HG03060 (cell line): ENCODE results near the gene NCOA4.
"Not testable (repeated sequence)": the region's sequence is repeated elsewhere in the genome, so short reads cannot be mapped to it uniquely, and the experiment has no call there.

Source experiments
- ATAC-seq: cut with Tn5 transposase; IDR thresholded peaks from one replicate; pipeline ENCODE4 v1.9.1; 2021; ENCODE audit warnings: low read depth, moderate number of reproducible peaks; ENCODE audit not compliant: unreplicated experiment

NCOA4 gene

DNA sequence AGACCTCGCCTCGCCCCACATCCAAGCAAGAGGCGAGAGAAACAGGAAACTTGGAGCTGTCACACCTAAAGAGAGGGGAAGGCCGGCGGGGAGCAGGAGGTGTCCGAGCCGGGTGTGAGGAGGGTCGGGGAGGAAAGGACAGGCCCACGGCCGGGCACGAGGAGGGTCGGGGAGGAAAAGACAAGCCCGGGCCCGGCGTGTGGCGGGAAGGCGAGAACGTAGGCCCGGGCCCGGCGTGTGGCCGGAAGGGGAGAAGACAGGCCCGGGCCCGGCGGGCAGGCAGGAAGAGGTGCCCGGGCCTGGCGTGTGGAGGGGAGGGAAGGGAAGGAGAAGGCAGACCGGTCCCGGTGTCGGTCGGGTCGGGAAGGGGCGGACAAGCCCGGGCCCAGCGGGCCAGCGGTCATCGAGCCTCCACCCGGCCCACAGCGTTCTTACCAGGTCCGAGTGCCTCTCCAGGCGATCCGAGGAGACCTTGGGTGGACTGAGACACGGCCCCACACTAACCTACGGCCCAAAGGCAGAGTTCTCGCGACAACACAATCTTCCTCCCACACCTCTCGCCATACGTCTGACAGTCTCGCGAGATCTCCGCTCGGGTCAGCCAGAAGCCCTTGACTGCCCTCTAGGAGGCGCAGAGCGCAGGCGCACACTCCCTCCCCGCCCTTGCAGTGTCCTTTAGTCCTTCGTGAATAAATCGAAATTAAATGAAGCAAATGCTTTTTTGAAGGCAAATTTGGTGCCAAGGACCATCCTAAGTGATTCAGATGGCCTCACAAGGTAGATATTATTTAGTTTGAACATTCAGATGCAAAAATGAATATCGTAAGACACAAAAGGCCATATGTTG, at the start of gene NCOA4:
TSS of gene NCOA4 (minus strand) at position 533 of the 847 bp plus-strand sequence. CDS start 13,943 bp downstream, outside the sequence.
- peak; percentile 92 for ATAC-seq

DNA sequence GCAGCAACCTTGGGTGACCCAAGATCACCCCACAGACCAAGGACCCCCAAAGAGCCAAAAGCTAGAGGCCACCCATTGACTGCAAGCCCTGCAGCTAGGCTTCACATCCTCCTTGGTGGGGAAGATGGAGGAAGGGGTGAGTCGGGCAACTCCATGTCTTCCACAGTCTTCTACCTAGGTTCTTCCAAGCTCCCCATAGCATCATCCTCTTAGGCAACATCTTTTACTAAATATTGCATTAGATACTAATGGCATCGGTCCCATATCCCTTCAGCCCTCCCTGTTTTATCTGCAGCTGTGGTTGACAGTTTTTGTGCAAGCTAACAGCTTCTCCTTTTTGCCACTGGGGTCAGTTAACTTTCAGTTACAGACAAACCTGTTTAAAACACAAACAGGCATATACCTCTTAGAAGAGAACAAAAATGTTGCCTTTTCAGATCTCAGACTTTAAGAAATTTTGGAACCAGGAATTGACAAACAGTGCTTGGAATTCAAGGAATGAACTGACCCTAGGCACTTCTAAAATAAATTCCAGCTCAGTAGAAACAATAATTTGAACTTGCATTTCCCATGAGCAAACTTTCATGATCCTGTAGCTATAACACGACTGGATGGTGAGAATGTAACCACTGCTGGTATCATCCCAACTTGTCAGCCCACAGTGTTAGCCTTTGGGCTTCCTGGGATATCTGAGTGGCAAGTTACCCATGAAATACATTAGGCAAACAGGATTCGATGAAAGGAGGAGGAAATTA, 49.6 kb upstream of the NCOA4 start:
- no peak for ATAC-seq

DNA sequence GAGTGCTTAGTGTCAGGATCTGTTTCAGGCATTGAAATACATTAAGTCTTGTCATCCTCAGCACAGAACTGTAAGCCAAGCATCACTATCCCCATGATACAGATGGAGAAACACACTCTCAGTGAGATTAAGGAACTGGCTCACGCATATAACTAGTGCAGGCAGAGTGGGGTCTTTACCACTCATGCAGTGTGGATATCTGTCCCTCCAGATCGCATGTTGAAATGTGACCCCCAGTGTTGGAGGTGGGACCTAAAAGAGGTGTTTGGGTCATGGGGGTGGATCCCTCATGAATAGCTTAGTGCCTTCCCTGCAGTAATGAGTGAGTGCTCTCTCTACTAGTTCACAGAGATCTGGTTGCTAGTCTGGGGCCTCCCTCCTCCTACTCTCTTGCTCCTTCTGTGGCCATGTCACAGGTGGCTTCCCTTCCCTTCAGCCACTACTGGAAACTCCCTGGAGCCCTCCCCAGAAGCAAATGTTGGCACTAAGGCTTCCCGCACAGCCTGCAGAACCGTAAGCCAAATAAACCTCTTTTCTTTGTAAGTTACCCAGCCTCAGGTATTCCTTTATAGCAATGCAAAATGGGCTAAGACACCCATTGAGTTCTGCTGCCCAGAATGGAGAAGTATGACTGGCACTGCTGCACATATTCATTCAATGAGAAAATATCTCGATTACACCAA, 47.4 kb upstream of the NCOA4 start:
- no peak for ATAC-seq

DNA sequence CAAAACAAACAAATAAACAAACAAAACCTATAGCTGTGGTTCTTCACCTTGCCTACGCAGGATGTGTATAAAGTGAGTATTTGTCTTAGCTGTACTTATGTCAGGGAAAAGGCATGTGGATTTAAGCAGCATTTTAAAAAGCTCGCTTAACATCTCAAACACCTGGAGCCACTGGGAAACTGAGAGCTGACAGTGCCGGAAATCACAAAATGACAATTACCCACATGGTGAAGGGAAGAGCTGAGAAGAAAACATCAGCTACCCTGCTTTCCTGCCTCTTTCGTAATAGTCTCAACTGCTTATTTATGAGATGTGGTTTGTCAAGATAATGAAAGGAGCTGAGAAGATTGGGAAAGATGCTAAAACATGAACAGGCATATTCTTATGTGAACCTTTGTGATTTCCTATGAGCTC, 46.7 kb upstream of the NCOA4 start:
- ATAC-seq, result no peak

DNA sequence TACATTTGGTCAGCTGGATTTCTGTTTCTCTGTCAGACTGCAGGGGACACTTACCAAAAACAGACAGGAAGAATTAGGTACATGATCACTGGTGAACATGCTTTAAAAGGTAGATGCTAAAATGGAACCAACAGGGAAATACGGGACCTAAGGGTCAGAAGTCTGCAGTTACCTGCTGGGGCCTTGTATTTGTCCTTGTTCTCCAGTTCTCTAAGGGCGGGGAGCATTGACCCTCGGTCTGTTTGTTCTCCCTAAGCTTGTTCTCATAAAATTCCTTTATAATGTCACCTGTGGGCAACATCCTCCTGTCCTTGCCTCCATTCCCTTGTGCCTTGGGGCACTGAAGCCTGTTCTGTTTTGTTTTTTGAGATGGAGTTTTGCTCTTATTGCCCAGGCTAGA, 45.4 kb upstream of the NCOA4 start:
- no peak for ATAC-seq

DNA sequence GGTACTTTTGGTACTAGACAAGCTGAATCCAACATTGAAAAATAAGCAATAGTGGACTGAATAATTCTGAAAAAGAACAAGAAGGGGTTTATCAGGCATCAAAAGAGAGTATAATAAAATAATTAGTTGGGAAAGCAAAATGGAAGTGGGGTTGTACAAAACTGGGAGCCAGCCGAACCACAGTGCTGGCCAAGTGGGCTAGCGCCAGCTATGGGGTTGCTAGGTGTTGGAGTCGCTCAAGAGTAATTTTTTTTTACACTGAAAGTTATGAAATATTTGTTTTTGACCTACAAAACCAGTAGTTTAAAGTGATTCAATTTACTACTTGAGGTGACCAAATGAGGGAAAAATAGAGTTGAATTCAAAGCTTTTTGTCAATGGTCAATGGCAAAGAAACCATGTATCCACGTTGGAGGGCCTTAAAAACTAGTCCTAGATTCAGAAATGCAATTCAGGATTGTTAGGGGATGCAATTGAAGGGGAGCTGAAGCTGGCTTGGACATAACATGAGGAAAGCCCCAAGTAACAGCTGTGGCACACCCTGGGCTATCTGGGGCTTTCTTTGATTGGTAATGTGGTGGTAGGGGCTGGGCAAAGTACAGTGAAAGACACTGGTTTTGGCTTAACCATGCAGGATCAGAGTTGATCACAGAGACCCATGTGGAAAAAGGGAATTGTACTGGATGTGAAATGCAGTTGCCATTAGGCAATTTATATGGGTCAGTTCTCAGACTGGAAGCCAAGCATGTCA, 43.9 kb upstream of the NCOA4 start:
- no peak for ATAC-seq

DNA sequence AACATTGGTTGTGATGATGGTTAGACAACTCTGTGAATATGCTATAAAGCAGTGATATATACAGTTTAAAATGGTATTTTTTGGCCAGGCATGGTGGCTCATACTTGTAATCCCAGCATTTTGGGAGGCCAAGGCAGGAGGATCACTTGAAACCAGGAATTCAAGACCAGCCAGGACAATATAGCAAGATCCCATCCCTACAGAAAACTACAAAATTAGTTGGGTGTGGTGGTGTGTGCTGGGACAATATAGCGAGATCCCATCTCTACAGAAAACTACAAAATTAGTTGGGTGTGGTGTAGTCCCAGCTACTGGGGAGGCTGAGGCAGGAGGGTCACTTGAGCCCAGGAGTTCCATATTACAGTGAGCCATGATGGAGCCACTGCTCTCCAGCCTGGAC, 43.1 kb upstream of the NCOA4 start:
- ATAC-seq, result no peak

DNA sequence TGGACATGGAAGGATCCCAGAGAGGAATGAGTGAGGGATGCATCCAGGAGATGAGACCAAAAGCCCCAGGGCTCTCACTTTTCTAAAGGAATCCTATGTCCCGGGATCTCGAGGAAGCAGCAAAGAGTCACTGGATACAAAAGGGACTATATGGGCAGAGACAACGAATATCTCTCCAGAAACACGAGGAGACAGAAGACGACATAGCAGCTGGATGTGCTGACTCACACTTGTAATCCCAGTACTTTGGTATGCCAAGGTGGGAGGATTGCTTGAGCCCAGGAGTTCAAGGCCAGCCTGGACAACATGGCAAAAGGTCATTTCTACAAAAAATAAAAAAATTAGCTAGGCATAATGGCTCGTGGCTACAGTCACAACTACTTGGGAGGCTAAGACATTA, 40.3 kb upstream of the NCOA4 start:
- ATAC-seq, result no peak

DNA sequence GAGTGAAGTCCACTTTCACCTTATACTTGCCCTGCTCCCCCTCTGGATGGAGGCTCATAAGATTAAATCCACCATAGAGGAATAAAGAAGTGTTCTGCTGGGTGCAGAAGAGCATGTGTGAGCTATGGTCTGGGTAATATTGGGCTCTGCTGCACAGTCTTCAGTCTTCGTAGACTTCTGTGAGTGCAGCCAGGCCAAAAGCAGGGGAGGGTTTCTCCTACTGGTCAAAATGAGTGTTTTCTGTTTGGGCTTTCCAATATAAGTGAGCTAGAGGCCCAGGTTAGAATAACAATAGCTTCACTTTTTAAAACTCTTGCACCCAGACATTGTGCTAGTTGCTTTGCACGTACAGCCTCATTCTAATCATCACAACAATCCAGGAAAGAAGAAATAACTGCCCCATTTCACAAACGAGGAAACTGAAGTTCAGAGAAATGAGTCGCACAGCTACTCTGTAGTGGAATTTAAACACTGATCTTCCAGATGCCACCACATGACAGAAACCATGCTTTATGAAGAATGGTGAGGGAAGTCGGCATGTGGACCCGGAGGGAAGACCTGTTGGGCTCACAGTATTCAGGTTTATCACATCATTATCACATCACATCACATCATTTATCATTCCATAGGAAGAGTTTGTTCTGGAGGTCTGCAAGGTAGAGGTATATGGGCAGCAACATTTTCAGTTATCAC, 39.5 kb upstream of the NCOA4 start:
- no peak for ATAC-seq

DNA sequence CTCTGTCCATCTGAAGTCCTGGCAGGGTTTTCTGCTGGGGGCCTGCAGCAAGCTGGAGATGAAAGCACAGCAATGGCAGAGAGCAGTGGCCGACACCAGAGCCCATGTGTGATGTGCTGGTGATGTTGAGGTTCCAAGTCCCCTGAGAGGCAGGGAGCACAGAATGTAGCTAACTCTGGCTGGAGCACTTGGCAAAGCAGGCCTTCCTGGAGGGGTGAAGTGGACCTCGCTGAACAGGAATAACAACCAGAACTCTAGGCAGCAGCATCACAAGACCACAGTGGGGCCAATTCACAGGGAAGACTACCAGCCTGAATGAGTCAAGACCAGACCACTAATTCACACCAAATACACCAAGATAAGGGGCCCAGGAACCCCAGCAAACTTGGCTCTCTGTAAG, 38.5 kb upstream of the NCOA4 start:
- no peak for ATAC-seq

DNA sequence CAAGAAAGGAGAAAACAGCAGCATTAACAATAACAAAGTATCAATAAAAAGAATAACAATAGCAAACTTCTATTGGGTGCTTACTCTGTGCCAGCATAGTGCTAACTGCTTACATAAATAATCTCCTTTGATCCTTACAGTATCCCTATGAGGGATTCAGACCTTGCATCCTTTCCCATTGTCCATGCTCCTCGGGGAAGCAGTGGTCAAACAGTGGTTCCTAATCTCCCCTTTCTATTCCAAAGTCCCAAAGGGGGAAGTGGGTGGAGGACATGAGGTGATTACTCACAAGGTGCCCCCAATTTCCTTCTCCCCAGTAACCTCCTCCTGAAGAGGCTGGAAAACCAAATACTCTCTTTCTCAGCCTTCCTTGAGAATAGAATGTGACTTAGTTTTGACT, 37.7 kb upstream of the NCOA4 start:
- no peak for ATAC-seq

DNA sequence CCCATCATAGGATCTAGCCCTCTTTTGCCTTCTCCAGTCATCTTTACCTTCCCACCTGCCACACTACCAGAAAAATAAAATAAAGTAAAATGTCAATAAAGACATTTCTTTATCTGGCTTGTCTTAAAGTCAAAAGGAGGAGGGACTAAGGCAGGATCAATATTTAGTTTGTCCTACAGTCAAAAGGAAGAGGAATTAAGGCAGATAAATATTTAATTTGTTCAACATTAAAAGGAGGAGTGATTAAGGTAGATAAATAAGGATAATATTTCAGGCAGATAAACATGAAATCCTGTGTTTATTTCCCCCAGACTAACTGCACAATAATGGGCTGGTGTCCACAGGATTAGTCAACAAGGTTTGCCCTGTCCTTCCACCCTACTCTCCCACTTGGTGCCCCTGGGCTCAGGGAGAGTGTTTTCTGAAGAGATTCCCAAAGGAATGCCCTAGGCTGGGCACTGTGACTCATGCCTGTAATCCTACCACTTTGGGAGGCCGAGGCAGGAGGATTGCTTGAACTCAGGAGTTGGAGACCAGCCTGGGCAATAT, 33.9 kb upstream of the NCOA4 start:
- ATAC-seq, result no peak

DNA sequence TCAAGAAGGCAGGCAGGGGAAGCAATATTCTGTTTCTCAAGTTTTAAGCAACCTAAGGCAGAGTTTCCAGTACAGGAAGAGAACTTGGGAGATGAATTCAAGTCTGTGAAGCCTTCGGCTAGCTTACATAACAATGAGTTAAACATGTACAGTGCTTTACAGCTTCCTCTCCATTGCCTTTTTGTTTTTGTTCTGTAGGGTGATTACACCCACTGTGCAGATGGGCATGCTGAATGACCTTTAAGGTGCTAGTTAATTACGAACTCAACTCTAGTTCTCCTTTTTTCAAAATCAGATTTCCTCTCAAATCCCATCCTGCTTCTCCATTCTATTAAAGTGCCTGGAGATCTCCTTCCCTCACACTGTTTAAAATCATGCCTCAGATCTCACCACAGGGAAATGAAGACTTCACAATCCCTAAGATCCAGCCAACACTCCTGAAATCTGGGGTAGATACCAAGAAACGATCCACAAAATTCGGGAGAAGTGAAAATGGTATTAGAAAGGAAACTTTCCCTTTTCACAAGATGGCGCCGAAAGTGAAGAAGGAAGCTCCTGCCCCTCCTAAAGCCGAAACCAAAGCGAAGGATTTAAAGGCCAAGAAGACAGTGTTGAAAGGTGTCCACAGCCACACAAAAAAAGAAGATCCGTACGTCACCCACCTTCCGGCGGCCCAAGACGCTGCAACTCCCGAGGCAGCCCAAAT, 32.5 kb upstream of the NCOA4 start:
- ATAC-seq, result no peak

DNA sequence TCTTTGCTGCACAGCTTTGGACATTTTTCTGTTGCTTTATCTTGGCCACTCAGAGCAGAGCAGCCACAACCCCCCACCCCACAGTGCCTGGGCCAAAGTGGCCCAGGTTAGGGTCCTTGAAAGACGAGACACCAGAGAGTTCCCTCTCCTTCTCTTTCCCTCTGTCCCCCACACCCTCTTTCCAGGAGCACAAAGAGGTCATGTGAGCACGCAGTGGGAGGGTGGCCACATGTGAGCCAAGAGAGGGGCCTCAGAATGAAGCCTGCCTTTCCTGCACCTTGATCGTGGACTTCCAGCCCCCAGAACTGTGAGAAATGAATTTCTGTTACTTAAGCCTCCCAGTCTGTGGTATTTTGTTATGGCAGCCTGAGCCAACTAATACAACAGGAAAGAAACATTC, 30.3 kb upstream of the NCOA4 start:
- no peak for ATAC-seq

DNA sequence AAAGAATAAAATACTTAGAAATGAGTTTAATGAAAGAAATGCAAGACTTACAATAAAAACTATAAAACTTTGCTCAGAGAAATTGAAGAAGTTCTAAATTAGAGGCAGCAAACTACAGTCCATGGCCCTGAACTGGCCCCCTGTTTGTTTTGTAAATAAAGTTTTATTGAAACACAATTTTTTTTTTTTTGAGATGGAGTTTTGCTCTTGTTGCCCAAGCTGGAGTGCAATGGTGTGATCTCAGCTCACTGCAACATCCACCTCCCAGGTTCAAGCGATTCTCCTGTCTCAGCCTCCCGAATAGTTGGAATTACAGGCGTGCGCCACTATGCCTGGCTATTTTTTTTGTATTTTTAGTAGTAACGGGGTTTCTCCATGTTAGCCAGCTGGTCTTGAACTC, 27.5 kb upstream of the NCOA4 start:
- ATAC-seq, result not testable (repeated sequence)

DNA sequence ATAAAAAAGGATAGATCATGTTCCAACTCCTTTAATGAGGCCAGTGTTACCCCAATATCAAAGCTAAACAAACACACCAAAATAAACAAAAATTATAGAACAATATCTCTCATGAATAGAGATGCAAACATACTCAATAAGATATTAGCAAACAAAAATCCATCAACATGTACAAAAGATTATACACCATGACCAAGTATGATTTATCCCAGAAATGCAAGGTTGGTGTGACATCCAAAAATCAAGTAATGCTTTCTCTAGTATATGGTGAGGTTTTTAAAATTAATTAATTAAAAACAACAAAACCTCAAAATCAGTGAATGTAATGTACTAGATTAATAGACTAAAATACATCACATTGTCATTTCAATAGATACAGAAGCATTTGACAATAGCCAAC, 26.6 kb upstream of the NCOA4 start:
- ATAC-seq, result no peak

DNA sequence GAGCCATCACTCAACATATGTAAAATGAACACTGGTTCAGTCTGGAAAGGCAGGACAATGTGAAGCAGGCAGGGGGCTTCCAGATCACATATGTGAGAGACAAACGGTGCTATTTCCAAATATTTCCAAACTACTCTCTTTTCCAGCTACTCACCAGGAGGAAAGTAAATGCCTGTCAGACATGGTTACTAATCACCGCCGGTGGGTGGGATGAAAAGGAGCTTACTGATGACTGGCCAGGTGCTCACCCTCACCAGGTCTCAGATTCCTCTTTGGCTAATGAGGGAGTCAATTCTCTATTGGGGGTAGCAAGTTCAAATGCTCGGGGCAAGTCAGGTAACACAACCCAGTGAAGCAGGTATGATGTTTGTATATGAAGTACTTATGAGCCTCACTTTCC, 25.3 kb upstream of the NCOA4 start:
- no peak for ATAC-seq

DNA sequence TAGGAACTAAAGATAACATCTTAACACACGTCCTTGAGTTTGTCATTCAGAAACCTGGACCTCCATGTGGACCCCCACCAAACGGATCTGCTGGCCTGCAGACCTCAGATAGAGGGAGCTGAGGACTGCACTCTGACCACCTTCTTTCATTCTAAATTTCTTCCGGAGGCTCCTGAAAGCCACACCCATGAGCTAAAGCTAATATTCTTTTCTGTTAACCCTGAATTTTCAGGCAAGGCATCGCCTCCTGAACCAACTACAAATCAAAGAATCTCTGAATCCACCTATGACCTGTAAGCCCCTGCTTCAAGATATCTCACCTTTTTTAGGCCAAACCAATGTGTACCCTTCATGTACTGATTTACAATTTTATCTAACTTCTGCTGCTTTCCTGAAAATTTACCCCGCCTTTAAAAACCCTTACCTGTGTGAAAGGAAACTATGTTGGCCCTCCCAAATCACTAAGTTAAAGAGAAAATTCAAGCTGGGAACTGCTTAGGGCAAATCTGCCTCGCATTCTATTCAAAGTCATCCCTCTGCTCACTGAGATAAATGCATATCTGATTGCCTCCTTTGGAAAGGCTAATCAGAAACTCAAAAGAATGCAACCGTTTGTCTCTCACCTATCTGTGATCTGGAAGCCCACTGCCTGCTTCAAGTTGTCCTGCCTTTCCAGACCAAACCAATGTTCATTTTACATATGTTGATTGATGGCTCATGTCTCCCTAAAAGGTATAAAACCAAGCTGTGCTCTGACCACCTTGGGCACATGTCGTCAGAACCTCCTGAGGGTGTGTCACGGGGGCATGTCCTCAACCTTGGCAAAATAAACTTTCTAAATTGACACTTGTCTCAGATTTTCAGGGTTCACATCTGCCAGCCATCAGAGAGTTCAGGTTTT, 23.4 kb upstream of the NCOA4 start:
- no peak for ATAC-seq
